Dedifferentiated amniotic fluid mesenchymal stem cell (primary cell): ENCODE measurements around the gene SLC38A5.
A peak's percentile ranks its signal among the peaks of the same experiment; 100 is the strongest.

ENCODE experiments used
- DNase-seq: peaks from one replicate; pipeline ENCODE4 v3.0.0-alpha.2; 2016; ENCODE audit errors: extremely low spot score

The SLC38A5 gene

GRCh38 chrX:48491809-48492208 is 21.7 kb upstream of the SLC38A5 start:
- DNase-seq = no peak

GRCh38 chrX:48490661-48491060 is 20.6 kb upstream of the SLC38A5 start:
- no peak for DNase-seq

- DNase-seq = no peak
Observed at GRCh38 chrX:48489892-48490291, 19.8 kb upstream of the SLC38A5 start.

GRCh38 chrX:48489296-48489695 is 19.2 kb upstream of the SLC38A5 start:
- no peak for DNase-seq

GRCh38 chrX:48488034-48488433 is 18.0 kb upstream of the SLC38A5 start:
- DNase-seq = no peak

- DNase-seq = peak; percentile 91
Observed at GRCh38 chrX:48487362-48487798, 17.3 kb upstream of the SLC38A5 start.

- no peak for DNase-seq
Observed at GRCh38 chrX:48482526-48482925, 12.5 kb upstream of the SLC38A5 start.

GRCh38 chrX:48480583-48480982 is 10.5 kb upstream of the SLC38A5 start:
- no peak for DNase-seq

- DNase-seq = no peak
Observed at GRCh38 chrX:48480142-48480541, 10.1 kb upstream of the SLC38A5 start.

GRCh38 chrX:48478806-48479205 is 8.7 kb upstream of the SLC38A5 start:
- no peak for DNase-seq

GRCh38 chrX:48477960-48478755 is 8.1 kb upstream of the SLC38A5 start:
- DNase-seq = no peak

GRCh38 chrX:48476919-48477318 is 6.9 kb upstream of the SLC38A5 start:
- DNase-seq = no peak

- DNase-seq = peak; percentile 86
Observed at GRCh38 chrX:48475774-48476577, 5.9 kb upstream of the SLC38A5 start, which contains the start of gene FTSJ1. TSS of gene FTSJ1 (plus strand) at chrX:48476199. CDS start at chrX:48478048, 1,849 bp downstream.

GRCh38 chrX:48475296-48475695 is 5.2 kb upstream of the SLC38A5 start:
- DNase-seq = no peak

GRCh38 chrX:48474581-48474980 is 4.5 kb upstream of the SLC38A5 start:
- no peak for DNase-seq

GRCh38 chrX:48474127-48474526 is 4.1 kb upstream of the SLC38A5 start:
- no peak for DNase-seq

- DNase-seq = no peak
Observed at GRCh38 chrX:48473704-48473990, 3.6 kb upstream of the SLC38A5 start.

GRCh38 chrX:48472851-48473703 is 3.0 kb upstream of the SLC38A5 start:
- DNase-seq = no peak

- DNase-seq = no peak
Observed at GRCh38 chrX:48472225-48472624, 2.2 kb upstream of the SLC38A5 start.

- no peak for DNase-seq
Observed at GRCh38 chrX:48471504-48471903, 1.4 kb upstream of the SLC38A5 start.

GRCh38 chrX:48470833-48471118 is 716 bp upstream of the SLC38A5 start:
- no peak for DNase-seq
